HG03196 (cell line): ENCODE data around the gene RHBDL1.

Experiments used
- ATAC-seq: cut with Tn5 transposase; IDR thresholded peaks from one replicate; pipeline ENCODE4 v1.9.1; 2021; ENCODE audit not compliant: unreplicated experiment

RHBDL1 gene

DNA sequence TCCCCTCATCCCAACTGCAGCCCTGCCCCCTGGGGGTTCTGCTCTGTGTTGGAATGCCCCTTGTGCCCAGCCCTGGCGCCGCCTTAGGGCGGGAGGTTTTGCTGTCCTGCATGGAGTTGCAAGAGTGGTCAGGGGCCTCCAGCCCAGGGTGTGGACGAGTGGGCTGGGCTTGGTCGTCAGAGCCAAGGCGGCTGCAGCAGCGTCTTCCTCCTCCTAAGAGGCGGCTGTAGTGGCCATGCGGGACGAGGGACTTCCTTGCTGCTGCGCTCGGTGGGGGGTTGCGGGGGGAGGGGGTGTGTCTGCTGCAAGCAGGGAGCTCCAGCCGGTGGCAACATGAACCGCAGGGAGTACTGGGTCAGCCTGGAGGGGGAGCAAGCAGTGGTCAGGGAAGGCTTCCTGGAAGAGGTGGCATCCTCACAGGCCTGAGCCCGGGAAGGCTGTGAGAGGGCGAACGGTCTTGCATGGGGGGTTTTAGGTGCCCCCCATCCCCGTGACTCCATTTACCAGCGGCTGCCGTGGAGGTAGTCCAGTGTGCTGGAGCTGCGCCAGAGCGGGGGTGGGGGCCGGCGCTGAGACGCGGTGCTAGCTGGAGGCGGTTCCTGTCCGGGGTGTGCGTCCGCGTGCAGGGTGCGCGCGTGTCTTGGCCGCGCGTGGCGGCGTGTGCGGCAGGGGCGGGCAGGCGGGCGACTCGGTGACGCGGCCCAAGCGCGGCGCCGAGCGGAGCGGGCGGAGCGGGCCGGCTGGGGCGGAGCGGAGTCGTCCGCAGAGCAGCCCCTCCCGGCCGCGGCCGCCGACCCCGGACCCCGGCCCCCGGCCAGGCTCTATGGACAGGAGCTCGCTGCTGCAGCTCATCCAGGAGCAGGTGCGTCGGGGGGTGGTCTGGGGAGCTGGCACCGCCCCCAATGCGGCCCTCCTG lies at the start of gene RHBDL1:
Gene RHBDL1 (plus strand): TSS at position 704 of the 916 bp plus-strand sequence. CDS start 120 bp downstream, at position 824.
- no peak for ATAC-seq

DNA sequence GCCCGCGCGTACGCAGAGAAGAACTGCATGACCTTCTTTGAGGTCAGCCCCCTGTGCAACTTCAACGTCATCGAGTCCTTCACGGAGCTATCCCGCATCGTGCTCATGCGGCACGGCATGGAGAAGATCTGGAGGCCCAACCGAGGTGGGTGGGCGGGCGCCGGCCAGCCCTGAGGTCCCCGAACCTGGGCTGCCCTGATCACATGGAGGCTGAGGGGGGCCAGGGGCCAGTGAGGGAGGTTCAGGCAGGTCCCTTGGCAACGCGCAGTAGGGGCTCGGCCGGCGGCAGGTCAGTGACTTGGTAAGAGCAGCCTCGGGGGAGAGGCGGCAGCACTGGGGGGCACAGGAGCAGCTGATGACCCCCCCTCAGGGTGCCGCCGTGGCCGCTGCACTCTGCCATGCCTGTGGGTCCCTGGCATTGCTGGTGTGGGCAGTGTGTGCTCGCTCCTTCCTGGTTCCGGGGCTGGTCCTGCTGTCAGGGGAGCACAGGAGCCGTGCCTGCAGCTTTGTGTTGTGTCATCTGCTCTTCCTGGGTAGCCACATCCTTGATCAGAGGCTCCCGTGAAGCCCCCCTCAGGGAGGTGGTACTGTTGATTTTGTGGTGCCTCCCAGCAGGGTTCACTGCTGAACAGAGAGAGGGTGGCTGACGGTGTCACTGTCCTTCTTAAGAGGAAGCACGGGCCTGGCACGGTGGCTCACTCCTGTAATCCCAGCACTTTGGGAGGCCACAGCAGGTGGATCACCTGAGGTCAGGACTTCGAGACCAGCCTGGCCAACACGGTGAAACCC lies 49.3 kb upstream of the RHBDL1 start:
- ATAC-seq, result no peak

DNA sequence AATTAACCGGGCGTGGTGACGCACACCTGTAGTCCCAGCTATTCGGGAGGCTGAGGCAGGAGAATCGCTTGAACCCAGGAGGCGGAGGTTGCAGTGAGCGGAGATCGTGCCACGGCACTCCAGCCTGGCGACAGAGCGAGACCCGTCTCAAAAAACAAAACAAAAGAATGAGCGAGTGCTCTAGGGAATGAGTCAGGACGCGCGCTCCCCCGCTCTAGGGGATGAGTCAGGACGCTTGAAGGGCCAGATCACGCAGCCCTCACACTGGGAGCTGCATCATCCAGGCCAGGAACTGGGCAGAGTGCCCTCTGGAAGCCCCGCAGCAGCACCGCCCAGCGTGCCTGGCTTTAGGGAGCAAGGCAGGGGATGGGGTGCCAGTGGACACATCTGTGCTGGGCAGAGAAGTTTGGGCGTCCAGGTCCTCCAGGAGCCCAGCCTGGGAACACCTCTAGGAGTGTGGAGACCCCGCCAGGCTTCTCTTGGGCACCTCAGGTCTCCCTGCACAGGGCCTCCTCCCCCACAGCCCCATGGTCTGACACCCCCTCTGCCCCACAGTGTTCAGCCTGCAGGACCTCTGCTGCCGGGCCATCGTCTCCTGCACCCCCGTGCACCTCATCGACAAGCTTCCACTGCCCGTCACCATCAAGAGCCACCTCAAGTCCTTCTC lies 48.6 kb upstream of the RHBDL1 start:
- no peak for ATAC-seq

DNA sequence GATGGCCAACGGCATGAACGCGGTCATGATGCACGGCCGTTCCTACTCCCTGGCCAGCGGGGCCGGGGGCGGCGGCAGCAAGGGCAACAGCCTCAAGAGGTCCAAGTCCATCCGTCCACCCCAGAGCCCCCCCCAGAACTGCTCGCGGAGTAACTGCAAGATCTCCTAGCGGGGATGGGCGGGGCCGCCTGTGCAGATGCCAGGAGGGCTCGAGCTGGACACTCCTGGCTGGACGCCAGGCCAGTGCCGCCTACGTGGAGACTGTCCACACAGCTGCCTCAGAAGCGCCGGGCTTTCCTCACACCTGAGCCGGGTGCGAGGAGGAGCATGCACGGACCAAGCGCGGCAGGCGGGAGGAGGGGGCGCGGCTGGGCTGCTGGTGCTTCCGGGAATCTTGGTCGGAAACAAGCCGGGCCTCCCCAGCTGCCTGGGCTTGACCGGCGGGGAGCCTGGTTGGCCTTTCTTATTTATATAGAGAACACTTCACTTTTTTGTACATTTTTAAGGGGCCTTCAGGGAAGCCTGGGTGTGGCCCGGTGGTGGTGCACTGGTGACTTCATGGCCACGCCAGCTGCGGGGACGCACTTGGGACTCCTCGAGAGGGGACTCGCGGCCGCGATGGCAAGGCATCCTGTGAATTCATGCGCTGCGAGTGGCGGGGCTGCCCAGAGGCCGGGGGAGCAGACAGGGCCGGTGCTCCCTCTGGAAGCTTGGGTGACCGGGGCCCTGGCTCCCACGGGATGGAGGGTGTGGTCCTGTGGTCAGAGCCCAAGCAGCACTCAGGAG lies 47.8 kb upstream of the RHBDL1 start:
- no peak for ATAC-seq

DNA sequence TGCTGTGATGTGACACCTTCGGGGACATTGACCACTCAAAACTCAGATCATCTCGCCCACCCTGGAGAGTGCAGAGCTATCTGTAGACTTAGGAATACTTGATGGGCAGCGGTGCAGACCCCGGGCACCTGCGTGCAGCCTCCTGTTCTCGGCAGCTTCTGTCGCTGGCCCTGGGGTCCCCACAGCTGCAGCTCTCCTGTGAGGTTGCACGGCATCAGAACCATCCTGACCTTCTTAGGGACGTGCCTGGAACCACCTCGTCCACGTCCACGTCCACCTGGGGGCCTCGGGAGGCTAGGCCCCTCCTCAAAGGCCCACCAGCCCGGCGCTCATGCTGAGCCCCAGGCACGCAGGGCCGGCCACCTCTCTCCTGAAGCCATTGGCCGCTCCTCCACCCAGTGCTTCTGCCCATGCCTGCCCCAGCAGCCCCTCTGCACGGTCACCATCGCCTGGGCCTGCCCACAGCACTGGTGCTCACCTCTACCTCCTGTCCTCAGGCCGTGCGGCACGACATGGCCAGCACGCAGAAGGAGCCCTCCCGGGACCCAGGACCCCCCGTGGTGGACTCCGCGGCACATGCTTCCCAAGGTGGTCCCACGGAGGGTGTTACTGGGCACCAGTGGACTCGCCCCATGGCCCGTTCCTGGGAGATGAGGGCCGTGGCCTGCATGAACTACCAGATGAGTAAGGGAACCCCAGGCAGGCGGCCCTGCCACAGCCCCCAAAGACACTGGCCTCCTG lies 47.0 kb upstream of the RHBDL1 start:
- ATAC-seq, result no peak

DNA sequence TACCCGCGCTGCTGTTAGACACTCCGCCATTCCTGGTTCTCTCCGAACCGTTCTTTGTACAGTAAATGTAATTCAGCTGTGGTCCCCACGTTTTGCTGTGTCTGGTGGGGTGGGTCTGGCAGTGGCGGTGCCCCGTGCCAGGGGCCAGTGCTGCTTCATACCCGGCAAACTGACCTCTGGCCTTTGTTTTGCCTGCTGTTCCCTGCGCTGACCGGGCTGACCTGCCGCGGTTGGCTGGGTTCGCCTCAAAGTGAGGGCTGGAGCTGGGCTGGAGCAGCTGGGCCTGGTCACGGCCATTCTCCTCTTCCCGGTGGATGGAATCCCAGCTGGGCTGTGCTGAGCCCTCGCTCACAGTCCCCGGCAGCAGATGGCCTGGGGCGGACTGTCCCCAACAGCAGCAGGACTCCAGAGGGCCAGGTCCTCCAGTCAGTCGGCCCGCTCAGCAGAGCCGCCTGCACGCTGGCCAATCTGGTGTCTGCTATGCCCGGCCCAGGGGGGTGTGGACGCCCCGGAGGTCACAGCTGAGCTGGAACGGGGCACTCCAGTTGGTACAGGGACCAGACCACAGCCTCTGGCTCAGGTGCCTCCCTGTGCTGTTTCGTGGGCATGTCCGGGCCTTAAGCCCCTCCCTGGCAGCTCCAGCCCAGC lies 46.2 kb upstream of the RHBDL1 start:
- no peak for ATAC-seq

DNA sequence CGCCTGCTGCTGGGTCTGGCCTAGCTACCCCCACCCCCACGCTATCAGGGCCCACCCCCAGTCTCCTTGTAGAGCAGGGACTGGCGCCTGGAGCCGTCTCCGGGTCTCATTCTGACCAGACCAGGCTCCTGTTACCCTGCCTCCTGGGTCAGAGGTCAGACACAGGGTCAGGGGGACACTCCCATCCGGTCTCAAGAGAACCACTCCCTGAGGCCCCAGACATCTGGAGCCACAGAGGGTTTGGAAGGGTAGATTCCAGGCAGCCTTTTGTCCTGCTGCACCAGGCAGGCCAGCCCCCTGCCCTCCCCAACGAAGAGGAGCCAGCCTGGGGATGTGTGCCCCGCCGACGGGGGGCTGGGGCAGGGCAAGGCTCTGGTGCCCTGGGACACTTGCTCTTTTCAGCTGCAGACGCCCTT lies 45.6 kb upstream of the RHBDL1 start:
- no peak for ATAC-seq

DNA sequence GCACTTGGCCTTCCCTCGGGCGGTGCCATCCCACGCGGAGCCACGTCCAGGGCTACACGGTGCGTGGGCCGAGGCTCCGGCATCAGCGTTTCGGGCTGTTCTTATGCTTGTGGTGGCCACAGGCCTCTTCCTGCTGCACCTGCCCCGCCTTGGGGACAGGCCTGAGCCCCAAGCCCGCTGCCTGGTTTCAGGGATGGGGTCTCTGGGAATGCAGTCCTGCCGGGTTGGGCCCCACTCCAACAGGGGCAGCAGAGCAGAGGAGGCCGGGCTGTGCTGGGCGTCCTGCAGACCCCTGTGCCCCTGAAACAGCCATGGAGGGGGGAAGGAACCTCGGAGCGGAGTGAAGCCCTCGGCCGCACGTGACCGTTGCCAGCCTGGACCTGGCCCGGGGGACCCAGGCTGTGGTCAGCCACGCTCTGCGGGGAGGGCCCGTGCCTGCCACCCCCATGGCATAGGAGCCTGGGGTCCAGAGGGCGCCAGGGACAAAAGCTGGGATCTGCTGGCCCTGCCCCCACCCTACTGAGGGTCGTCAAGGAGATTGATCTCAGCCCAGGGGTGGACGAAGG lies 45.1 kb upstream of the RHBDL1 start:
- no peak for ATAC-seq

DNA sequence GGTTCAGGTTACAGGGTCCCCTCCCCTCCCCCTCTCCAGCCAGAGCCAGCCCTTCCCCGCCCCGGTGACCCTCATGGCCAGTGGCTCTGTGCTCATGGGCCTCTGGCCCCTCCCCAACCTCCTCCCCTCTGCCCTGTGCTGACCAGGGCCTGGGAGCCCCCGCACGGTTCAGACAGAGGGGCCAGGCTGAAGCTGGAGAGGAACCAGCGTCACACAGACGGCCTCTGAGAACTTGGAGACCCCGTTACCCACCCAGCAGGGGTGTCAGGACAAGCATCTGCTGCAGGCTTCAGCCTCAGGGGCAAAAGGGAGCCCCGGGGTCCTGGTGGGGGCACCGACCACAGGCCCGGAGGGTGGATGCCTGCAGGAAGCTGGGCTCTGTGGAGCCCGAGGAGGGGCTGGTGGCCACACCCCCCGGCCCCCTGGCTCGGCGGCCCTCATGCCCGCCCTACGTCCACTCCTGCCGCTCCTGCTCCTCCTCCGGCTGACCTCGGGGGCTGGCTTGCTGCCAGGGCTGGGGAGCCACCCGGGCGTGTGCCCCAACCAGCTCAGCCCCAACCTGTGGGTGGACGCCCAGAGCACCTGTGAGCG lies 44.6 kb upstream of the RHBDL1 start, which contains the start of gene WFIKKN1:
Gene WFIKKN1 (plus strand): TSS at position 171 of the 591 bp plus-strand sequence. CDS start 269 bp downstream, at position 440.
- ATAC-seq, result no peak

DNA sequence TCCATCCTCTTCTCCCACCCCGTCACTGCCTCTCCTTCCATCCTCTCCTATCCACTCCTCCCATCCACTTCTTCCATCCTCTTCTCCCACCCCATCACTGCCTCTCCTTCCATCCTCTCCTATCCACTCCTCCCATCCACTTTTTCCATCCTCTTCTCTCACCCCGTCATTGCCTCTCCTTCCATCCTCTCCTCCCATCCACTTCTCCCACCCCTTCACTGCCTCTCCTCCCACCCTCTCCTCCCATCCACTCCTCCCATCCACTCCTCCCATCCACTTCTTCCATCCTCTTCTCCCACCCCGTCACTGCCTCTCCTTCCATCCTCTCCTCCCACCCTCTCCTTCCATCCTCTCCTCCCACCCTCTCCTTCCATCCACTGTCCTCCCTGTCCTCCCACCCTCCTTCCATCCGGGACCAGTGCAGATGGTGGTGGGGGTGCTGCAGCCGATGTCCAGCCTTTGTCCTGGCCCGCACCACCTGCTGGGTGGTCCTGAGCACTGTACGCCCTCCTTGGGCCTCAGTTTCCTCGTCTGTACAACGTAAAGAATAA lies 43.6 kb upstream of the RHBDL1 start:
- no peak for ATAC-seq

DNA sequence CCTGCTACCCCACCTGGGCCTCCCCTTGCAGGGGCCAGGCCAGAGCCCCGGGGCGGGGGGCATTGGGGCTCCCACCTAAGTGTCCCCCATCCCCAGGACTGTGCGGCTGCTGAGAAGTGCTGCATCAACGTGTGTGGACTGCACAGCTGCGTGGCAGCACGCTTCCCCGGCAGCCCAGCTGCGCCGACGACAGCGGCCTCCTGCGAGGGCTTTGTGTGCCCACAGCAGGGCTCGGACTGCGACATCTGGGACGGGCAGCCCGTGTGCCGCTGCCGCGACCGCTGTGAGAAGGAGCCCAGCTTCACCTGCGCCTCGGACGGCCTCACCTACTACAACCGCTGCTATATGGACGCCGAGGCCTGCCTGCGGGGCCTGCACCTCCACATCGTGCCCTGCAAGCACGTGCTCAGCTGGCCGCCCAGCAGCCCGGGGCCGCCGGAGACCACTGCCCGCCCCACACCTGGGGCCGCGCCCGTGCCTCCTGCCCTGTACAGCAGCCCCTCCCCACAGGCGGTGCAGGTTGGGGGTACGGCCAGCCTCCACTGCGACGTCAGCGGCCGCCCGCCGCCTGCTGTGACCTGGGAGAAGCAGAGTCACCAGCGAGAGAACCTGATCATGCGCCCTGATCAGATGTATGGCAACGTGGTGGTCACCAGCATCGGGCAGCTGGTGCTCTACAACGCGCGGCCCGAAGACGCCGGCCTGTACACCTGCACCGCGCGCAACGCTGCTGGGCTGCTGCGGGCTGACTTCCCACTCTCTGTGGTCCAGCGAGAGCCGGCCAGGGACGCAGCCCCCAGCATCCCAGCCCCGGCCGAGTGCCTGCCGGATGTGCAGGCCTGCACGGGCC lies 42.8 kb upstream of the RHBDL1 start:
- ATAC-seq, result no peak

DNA sequence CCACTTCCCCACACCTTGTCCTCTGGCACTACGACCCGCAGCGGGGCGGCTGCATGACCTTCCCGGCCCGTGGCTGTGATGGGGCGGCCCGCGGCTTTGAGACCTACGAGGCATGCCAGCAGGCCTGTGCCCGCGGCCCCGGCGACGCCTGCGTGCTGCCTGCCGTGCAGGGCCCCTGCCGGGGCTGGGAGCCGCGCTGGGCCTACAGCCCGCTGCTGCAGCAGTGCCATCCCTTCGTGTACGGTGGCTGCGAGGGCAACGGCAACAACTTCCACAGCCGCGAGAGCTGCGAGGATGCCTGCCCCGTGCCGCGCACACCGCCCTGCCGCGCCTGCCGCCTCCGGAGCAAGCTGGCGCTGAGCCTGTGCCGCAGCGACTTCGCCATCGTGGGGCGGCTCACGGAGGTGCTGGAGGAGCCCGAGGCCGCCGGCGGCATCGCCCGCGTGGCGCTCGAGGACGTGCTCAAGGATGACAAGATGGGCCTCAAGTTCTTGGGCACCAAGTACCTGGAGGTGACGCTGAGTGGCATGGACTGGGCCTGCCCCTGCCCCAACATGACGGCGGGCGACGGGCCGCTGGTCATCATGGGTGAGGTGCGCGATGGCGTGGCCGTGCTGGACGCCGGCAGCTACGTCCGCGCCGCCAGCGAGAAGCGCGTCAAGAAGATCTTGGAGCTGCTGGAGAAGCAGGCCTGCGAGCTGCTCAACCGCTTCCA lies 42.0 kb upstream of the RHBDL1 start:
- ATAC-seq, result no peak

DNA sequence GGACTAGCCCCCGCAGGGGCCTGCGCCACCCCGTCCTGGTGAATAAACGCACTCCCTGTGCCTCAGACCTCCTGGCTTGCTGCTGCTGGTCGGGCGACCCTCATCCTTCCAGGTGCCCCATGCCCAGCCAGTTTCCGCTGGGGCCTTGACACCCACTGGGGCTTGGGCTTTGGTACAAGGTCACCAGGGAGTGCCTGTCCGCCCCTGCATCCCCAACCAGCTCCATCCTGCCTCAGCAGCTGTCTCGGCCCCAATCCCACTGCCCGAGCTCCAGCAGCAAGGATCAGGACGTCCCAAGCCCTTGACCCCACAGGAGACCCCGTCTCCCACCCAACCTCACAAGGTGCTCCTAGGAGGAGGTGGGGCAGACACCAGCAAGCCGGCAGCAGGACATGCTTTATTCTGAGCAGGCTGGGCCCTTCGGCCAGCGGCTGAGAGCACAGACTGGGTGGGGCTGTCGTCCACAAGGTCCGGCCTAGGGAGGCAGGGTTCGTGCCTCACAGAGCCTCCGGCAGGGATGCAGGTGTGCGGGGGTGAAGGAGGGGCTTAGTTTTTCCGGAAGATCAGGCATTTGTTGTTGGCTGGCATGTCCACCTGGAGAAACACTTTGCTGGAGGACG lies 41.3 kb upstream of the RHBDL1 start:
- ATAC-seq, result no peak

DNA sequence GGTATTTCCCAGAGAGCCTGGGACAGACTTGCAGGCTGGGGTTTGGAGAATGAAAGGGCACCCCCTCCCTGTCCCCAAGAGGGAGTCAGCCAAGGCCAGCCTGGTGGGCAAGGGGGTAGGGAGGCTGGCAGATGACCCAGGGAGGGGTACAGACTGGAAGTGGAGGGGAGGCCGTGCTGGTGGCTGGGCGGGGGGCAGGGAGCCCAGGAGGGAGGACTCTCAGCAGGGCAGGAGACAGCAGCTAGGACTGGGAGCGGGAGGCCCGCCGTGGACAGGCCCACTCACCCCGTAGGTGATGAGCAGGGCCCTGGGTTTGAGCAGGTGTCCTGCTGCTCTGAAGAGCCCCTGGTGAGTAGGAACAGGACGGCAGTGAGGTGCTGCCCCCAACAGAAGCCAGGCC lies 40.5 kb upstream of the RHBDL1 start:
- no peak for ATAC-seq

DNA sequence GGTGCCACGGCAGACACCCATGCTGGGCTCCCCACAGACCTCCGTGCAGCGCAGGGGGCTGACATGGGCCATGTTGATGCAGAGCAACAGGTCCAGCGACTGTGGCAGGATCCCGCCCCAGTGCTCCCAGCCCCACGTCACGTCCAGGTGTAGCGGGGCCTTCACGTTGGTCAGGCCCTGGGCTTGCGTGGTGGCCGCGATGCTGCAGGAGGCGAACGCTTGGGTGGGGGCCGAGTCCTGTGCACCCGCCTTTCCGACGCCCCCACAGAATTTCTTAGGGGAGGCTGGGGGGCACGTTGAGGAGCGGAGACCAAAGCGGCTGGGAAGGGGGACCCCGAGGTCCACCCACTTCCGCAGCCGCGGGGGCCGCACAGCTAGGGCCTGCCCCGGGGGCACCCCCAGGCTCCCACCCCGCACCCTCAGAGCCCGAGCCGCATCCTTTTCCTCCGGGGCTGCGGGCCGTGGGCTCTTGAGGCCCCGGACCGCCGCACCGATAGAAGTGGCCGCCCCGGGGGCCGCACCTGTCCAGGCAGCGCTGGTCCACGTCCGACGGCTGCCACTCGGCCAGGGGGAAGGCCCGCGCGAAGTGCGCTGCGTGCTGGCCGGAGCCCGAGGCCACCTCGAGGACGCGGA lies 39.8 kb upstream of the RHBDL1 start:
- ATAC-seq, result peak; percentile 3
